Mesothelial cell of epicardium (in vitro differentiated cells): Measurements from ENCODE around the gene GPR39. TPM values are rescaled to one million over a fixed set of nuclear protein-coding genes. Genes with fewer than 3 reads are reported as not detected.

Experiments used
- DNase-seq, 2 experiments: peaks; one replicate each; pipeline ENCODE4 v3.0.0; 2021; ENCODE audit warnings: low spot score in 2 of 2; ENCODE audit not compliant: unreplicated experiment in 2 of 2
- H3K27ac Mint-ChIP-seq: 2 replicates; pipeline ENCODE4 v1.8.0; 2021; ENCODE audit warnings: mixed read lengths
- H3K27me3 Mint-ChIP-seq: 2 replicates; pipeline ENCODE4 v1.8.0; 2021; ENCODE audit warnings: low read depth, mixed read lengths
- H3K36me3 Mint-ChIP-seq: 2 replicates; pipeline ENCODE4 v1.8.0; 2021; ENCODE audit warnings: mixed read lengths
- H3K4me1 Mint-ChIP-seq: 2 replicates; pipeline ENCODE4 v1.8.0; 2021; ENCODE audit warnings: mixed read lengths
- H3K4me3 Mint-ChIP-seq: 2 replicates; pipeline ENCODE4 v1.8.0; 2021; ENCODE audit warnings: mild to moderate bottlenecking, moderate library complexity, mixed read lengths
- H3K9me3 Mint-ChIP-seq: 2 replicates; pipeline ENCODE4 v1.8.0; 2021; ENCODE audit warnings: mixed read lengths
- total RNA-seq: library from RNA; stranded (reverse); gene quantifications from 3 replicates; pipeline ENCODE4 v1.2.1, GENCODE V29; 2021
- TF ChIP-seq, protein P1 (sequence below): fragments of 200-600 bp; sonication (generic); IDR thresholded peaks from one replicate; pipeline ENCODE4 v1.5.0; 2021; ENCODE audit warnings: antibody characterized with exemption; ENCODE audit not compliant: unreplicated experiment

Gene GPR39
- total RNA-seq, 1 donor from 2014 or later, result 0.31 TPM

DNA sequence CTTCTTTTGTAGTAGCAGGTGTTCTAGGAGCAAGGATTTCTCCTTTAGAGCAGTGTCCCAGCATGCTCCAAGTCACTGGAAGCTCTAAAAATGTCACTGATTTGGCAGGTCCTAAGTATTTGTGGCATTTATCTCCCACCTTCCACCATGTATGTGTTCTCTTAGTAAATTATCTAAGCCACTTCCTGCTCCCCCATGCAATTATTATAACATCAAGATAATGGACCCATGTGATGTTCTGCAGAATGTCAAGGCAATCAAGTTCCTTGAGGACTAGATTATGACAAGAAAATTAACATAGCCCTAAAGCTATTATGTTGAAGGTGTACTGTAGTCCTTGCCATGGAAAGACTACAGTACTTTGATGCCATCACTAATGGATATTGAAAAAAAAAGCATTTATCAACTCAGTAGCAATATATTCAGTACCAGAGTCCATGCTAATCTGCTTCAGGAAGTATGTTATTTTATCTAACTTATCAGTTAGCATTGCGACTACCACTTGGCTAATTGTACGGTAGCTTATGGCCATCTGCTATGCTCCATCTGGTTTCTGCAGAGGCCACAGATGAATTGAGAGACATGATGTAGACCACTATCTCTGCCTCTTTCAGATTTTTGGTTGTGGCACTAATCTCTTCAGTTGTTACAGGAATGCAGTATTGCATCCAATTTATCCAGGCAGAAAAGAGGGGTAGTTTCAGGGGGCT lies 56.7 kb downstream of the GPR39 start:
- H3K9me3 Mint-ChIP-seq, result peaks cover 3% of the 10 kb centered on the region
- no peaks in the 10 kb centered on the region for H3K27me3 Mint-ChIP-seq
- H3K4me3 Mint-ChIP-seq, result no peak overlapping the region
- H3K27ac Mint-ChIP-seq, result no peak overlapping the region
- no peaks in the 10 kb centered on the region for H3K36me3 Mint-ChIP-seq
- DNase-seq, result no peak
- TF ChIP-seq, protein P1, sequence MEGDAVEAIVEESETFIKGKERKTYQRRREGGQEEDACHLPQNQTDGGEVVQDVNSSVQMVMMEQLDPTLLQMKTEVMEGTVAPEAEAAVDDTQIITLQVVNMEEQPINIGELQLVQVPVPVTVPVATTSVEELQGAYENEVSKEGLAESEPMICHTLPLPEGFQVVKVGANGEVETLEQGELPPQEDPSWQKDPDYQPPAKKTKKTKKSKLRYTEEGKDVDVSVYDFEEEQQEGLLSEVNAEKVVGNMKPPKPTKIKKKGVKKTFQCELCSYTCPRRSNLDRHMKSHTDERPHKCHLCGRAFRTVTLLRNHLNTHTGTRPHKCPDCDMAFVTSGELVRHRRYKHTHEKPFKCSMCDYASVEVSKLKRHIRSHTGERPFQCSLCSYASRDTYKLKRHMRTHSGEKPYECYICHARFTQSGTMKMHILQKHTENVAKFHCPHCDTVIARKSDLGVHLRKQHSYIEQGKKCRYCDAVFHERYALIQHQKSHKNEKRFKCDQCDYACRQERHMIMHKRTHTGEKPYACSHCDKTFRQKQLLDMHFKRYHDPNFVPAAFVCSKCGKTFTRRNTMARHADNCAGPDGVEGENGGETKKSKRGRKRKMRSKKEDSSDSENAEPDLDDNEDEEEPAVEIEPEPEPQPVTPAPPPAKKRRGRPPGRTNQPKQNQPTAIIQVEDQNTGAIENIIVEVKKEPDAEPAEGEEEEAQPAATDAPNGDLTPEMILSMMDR, result no peak
- no peaks in the 10 kb centered on the region for H3K4me1 Mint-ChIP-seq

DNA sequence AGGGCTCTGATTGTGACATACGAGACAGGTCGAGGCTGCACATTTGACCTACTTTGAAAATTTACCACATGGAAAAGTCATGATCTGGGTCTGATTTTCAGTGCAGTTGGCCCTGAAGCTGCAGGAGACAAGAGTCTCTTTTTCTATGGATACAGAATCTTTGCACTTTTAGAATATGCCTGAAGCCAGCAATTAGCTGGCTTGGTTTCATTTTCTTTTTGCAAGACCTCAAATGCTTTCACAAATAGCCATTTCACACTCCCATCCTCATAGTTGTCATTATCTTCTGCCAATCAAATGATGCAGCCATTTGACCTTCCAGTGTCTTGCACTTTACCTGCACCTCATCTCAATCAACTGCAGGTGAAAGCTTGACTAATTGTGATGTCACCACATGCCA lies 59.0 kb downstream of the GPR39 start:
- peaks cover 3% of the 10 kb centered on the region for H3K9me3 Mint-ChIP-seq
- no peak for DNase-seq
- no peak overlapping the region for H3K27ac Mint-ChIP-seq
- peaks cover 2% of the 10 kb centered on the region for H3K27me3 Mint-ChIP-seq
- TF ChIP-seq, protein P1, result no peak
- H3K4me3 Mint-ChIP-seq, result no peak overlapping the region
- H3K4me1 Mint-ChIP-seq, result no peaks in the 10 kb centered on the region
- no peaks in the 10 kb centered on the region for H3K36me3 Mint-ChIP-seq

DNA sequence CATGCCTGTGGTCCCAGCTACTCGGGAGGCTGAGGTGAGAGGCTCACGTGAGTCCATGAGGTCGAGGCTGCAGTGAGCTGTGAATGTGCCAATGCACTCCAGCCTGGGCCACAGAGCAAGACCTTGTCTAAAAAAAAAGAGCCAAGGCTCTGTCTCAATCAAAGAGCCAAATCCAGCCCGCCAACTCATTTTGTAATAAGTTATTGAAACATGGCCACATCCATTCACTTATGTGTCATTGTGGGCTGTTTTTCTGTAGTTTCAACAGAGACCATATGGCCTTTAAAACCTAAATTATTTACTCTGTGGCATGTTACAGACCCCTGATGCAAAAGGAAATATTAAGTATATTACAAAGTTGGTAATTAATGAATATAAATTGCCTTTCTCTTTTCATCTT lies 60.8 kb downstream of the GPR39 start:
- no peaks in the 10 kb centered on the region for H3K9me3 Mint-ChIP-seq
- no peak overlapping the region for H3K27ac Mint-ChIP-seq
- no peak overlapping the region for H3K4me3 Mint-ChIP-seq
- no peaks in the 10 kb centered on the region for H3K36me3 Mint-ChIP-seq
- no peak for DNase-seq
- peaks cover 2% of the 10 kb centered on the region for H3K27me3 Mint-ChIP-seq
- TF ChIP-seq, protein P1, result no peak
- H3K4me1 Mint-ChIP-seq, result no peaks in the 10 kb centered on the region

DNA sequence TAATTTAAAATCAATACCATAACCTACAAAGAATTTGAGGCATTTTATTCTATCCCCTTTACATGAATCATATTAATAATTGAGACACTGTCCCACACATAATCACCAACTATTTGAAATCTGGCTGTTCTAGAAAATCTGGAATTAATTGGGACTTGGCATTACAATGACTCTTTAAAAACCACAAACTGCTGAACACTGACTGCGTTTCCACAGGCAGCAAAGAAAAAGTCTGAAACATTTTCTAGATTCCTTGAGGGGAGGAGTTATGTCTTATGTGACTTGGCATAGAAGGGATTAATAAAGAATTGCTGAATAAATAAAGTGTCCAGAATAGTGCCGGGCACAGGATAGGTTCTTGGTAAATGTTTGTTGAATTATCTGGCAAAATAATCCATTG lies 61.4 kb downstream of the GPR39 start:
- no peak overlapping the region for H3K27ac Mint-ChIP-seq
- peaks cover 2% of the 10 kb centered on the region for H3K27me3 Mint-ChIP-seq
- no peaks in the 10 kb centered on the region for H3K36me3 Mint-ChIP-seq

DNA sequence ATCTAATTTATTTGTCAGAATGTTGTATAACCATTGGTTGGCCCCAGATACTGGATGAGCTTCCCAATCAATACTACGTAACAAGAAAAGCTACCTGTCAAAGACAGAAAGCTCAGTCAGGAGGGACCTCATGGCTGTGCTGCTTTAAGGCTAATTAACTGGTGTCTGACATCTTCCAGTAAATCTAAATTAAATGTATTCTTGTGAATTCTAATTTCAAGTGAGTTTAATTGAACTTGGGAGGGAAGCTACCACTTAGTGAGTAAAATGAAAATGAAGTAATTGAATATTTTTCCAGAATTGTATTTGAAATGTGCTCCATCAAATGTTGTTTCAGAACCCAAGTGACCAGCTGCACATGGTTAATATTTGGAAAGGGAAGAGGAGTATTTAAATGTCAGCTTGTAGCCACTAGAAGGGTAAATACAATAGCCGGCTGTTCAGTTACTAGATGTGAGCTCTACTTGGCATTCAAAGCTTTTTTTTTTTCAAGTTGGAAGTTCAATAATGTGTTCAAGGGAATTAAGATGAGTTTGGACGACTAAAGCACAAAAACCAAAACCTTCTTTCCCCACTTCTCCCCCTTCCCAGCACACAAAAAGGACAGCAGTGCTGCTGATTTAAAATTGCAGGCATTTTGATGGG lies 62.0 kb downstream of the GPR39 start:
- TF ChIP-seq, protein P1, result no peak
- Mint-ChIP-seq H3K4me3 (no peak overlapping the region), H3K9me3 (no peaks in the 10 kb centered on the region), H3K4me1 (no peaks in the 10 kb centered on the region), H3K27me3 (peaks cover 2% of the 10 kb centered on the region), H3K27ac (no peak overlapping the region), H3K36me3 (no peaks in the 10 kb centered on the region)
- DNase-seq, result no peak

More for the DNA sequence above, 61.4 kb downstream of the GPR39 start:
- Mint-ChIP-seq H3K4me1 (no peaks in the 10 kb centered on the region), H3K9me3 (no peaks in the 10 kb centered on the region), H3K4me3 (no peak overlapping the region)
- TF ChIP-seq, protein P1, result no peak
- DNase-seq, result no peak
